SW480 (cell line): Measurements from ENCODE around the gene TICRR.

Source experiments
- DNase-seq: peaks from one replicate; pipeline ENCODE4 v3.0.0-alpha.2; 2016; ENCODE audit warnings: low spot score

The TICRR gene

GRCh38 chr15:89677381-89677780 lies 102.1 kb downstream of the TICRR start:
- DNase-seq = no peak
